Retinal pigment epithelial cell (primary cell): ENCODE data around the gene EYA4.

Source experiments
- DNase-seq: peaks from one replicate; pipeline ENCODE4 v3.0.0-alpha.2; 2010; ENCODE audit warnings: low read depth
- H3K4me3 ChIP-seq: 2 replicates; pipeline ENCODE4 v1.5.1; 2011; ENCODE audit warnings: mild to moderate bottlenecking, low read length, control low read depth, moderate library complexity
- CTCF ChIP-seq: conservative IDR thresholded peaks from 2 replicates; pipeline ENCODE4 v1.5.1; 2011; ENCODE audit warnings: low read depth, low read length, control low read depth, inconsistent platforms

Gene EYA4

GRCh38 chr6:133241086-133241900, at the start of gene EYA4:
TSS of gene EYA4 (plus strand) at chr6:133241357. CDS start at chr6:133274781, 33,424 bp downstream.
- peak within 1 kb of the TSS; percentile 66 for H3K4me3 ChIP-seq
- no peak for TF ChIP-seq CTCF
- no peak for DNase-seq

- H3K4me3 ChIP-seq, result no peak overlapping the region
- no peak for DNase-seq
- TF ChIP-seq CTCF, result no peak
Measured at GRCh38 chr6:133193396-133193795, 47.8 kb upstream of the EYA4 start.

- no peak for TF ChIP-seq CTCF
- no peak for DNase-seq
- H3K4me3 ChIP-seq, result no peak overlapping the region
Measured at GRCh38 chr6:133198725-133199124, 42.4 kb upstream of the EYA4 start.

- no peak for TF ChIP-seq CTCF
- DNase-seq, result no peak
- H3K4me3 ChIP-seq, result no peak overlapping the region
Measured at GRCh38 chr6:133201231-133201630, 39.9 kb upstream of the EYA4 start.

- no peak overlapping the region for H3K4me3 ChIP-seq
- TF ChIP-seq CTCF, result no peak
- no peak for DNase-seq
Measured at GRCh38 chr6:133202610-133203343, 38.4 kb upstream of the EYA4 start.

GRCh38 chr6:133203344-133203697, 37.8 kb upstream of the EYA4 start:
- no peak for DNase-seq
- no peak for TF ChIP-seq CTCF
- no peak overlapping the region for H3K4me3 ChIP-seq

- DNase-seq, result no peak
- no peak overlapping the region for H3K4me3 ChIP-seq
- TF ChIP-seq CTCF, result no peak
Measured at GRCh38 chr6:133205304-133205703, 35.9 kb upstream of the EYA4 start.
